Ishikawa (cell line): Measurements from ENCODE around the gene CISH.

Source experiments
- CEBPB ChIP-seq: IDR thresholded peaks from 2 replicates; pipeline ENCODE4 v1.6.1; 2012
- CREB1 ChIP-seq: IDR thresholded peaks from 2 replicates; pipeline ENCODE4 v1.6.1; 2012; ENCODE audit warnings: low read depth
- EGR1 ChIP-seq: IDR thresholded peaks from 2 replicates; pipeline ENCODE4 v1.6.1; 2012
- EP300 ChIP-seq: IDR thresholded peaks from 2 replicates; pipeline ENCODE4 v1.6.1; 2012; ENCODE audit warnings: borderline replicate concordance
- FOXM1 ChIP-seq: IDR thresholded peaks from 2 replicates; pipeline ENCODE4 v1.6.1; 2012; ENCODE audit warnings: low read depth, borderline replicate concordance
- MAX ChIP-seq: IDR thresholded peaks from 2 replicates; pipeline ENCODE4 v1.6.1; 2012
- NFIC ChIP-seq: IDR thresholded peaks from 2 replicates; pipeline ENCODE4 v1.6.1; 2012
- RAD21 ChIP-seq: IDR thresholded peaks from 2 replicates; pipeline ENCODE4 v1.6.1; 2012; ENCODE audit warnings: low read depth
- TAF1 ChIP-seq: IDR thresholded peaks from 2 replicates; pipeline ENCODE4 v1.6.1; 2012; ENCODE audit warnings: low read depth, mild to moderate bottlenecking
- TCF12 ChIP-seq: IDR thresholded peaks from 2 replicates; pipeline ENCODE4 v1.6.1; 2012; ENCODE audit warnings: low read depth
- TEAD4 ChIP-seq: IDR thresholded peaks from 2 replicates; pipeline ENCODE4 v1.6.1; 2012
- YY1 ChIP-seq: IDR thresholded peaks from 2 replicates; pipeline ENCODE4 v1.6.1; 2012; ENCODE audit warnings: low read depth
- ZBTB7A ChIP-seq: IDR thresholded peaks from 2 replicates; pipeline ENCODE4 v1.6.1; 2012; ENCODE audit warnings: low read depth
- TF ChIP-seq, protein P1 (sequence below): IDR thresholded peaks from 2 replicates; pipeline ENCODE4 v1.6.1; 2012; ENCODE audit warnings: low read depth, mild to moderate bottlenecking

- no peak for TF ChIP-seq EP300
- no peak for TF ChIP-seq TAF1
- TF ChIP-seq YY1: no peak
- TF ChIP-seq, protein P1, sequence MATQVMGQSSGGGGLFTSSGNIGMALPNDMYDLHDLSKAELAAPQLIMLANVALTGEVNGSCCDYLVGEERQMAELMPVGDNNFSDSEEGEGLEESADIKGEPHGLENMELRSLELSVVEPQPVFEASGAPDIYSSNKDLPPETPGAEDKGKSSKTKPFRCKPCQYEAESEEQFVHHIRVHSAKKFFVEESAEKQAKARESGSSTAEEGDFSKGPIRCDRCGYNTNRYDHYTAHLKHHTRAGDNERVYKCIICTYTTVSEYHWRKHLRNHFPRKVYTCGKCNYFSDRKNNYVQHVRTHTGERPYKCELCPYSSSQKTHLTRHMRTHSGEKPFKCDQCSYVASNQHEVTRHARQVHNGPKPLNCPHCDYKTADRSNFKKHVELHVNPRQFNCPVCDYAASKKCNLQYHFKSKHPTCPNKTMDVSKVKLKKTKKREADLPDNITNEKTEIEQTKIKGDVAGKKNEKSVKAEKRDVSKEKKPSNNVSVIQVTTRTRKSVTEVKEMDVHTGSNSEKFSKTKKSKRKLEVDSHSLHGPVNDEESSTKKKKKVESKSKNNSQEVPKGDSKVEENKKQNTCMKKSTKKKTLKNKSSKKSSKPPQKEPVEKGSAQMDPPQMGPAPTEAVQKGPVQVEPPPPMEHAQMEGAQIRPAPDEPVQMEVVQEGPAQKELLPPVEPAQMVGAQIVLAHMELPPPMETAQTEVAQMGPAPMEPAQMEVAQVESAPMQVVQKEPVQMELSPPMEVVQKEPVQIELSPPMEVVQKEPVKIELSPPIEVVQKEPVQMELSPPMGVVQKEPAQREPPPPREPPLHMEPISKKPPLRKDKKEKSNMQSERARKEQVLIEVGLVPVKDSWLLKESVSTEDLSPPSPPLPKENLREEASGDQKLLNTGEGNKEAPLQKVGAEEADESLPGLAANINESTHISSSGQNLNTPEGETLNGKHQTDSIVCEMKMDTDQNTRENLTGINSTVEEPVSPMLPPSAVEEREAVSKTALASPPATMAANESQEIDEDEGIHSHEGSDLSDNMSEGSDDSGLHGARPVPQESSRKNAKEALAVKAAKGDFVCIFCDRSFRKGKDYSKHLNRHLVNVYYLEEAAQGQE: no peak
- no peak for TF ChIP-seq MAX
- no peak for TF ChIP-seq TEAD4
- no peak for TF ChIP-seq CEBPB
- TF ChIP-seq TCF12: no peak
- TF ChIP-seq RAD21: no peak
- no peak for TF ChIP-seq NFIC
- TF ChIP-seq FOXM1: no peak
- TF ChIP-seq ZBTB7A: no peak
- no peak for TF ChIP-seq EGR1
- TF ChIP-seq CREB1: no peak
Measured at GRCh38 chr3:50600141-50600753, 11.3 kb downstream of the CISH start.
